GM18951 (cell line): ENCODE data around the gene PCARE.

Experiments used
- POLR2A ChIP-seq: IDR thresholded peaks from 4 replicates; pipeline ENCODE4 v1.6.1; 2011; ENCODE audit warnings: mild to moderate bottlenecking; ENCODE audit not compliant: insufficient read length, insufficient read depth; ENCODE audit errors: extremely low read depth
- in situ Hi-C: fragments of 300-500 bp; cut with MboI; formaldehyde crosslinking; loops from one replicate; pipeline ENCODE4 v1.12.0; 2022; ENCODE audit warnings: low sequenced_read_pairs, mixed read lengths, inconsistent platforms; ENCODE audit not compliant: unreplicated experiment

The PCARE gene

GRCh38 chr2:29080886-29081743, 6.8 kb upstream of the PCARE start:
- no peak for TF ChIP-seq POLR2A
- in situ Hi-C loops, result no loop called here

DNA sequence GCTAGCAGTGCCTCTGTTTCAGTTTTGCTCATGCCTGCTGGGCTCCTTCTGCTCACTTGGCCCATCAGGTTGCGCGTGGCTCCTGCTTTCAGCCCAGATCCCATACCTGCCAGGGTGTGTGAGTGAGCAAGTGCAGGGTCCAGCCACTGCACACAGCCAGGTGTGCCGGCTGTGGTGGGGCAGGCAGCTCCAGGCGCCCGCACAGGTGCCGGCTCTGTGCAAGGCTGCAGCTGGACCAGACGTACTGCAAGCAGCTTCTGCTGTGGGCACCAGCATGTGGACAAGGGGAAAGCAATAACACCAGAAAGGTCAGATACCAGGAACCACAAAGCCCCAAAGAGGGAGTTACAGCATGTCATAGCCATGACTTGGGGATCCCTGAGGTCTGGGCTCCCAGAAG, 5.6 kb upstream of the PCARE start:
- TF ChIP-seq POLR2A, result no peak
- in situ Hi-C loops, result no loop called here

GRCh38 chr2:29075894-29076705, 1.8 kb upstream of the PCARE start:
- in situ Hi-C loops, result no loop called here
- no peak for TF ChIP-seq POLR2A

DNA sequence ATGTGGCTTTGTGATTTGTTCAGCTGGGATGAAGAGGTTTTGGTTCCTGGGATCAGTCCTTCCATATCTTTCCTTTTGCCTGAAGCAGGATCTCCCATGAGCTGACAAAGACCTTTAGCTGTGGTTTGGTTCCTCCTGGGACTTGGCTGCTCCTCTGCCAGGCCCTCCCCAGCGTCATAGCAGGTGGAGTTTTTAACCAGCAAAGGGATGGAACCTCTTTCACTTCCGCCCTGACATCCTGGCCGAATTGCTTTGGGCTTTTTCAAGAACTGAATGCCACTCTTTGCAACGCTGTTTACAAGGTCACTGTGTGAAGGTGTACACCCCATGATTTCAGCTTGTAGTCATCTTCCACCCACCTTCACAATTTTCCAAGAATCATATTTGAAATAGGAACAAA, 390 bp downstream of the PCARE start:
- in situ Hi-C loops, result no loop called here

DNA sequence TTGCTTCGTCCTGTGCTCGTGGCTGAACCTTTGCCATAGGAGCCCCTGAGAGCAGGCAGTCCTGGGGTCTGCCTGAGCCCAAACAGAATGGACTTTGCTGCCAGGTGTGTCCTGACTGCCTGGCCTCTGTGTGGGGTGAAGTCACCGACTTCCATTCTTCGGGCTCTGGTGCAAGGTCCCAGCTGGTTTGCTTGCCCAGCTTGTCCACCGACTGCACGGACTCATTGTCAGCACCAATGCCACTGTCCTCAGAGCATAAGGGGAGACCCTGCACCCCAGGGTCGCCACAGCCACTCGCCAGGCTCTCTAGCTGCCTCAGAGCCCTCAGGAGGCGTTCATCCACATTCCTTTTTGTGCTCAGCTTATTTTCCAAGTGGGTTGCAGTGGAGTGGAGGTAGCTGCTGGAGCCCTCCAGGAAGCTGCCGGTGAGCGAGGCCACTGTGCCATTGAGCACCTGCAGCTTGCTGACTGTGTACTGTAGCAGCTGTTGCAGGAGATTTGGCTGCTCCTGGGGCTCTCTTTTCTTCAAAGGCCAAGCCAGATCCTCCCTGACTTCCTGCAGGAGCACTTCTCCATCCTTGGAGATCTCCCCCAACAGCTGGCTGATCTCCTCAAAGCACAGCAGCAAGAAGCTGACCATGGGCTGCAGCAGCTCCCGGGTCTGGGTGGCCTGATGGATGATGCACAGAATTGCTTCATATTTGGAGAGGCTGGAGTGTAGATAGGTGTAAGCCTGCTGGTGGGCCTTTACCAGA, 1.2 kb downstream of the PCARE start:
- TF ChIP-seq POLR2A, result no peak
- in situ Hi-C loops, result no loop called here

More for the DNA sequence above, 390 bp downstream of the PCARE start:
- TF ChIP-seq POLR2A, result no peak

- TF ChIP-seq POLR2A, result no peak
- in situ Hi-C loops, result no loop called here
Observed at GRCh38 chr2:29072251-29072650, 2.1 kb downstream of the PCARE start.

DNA sequence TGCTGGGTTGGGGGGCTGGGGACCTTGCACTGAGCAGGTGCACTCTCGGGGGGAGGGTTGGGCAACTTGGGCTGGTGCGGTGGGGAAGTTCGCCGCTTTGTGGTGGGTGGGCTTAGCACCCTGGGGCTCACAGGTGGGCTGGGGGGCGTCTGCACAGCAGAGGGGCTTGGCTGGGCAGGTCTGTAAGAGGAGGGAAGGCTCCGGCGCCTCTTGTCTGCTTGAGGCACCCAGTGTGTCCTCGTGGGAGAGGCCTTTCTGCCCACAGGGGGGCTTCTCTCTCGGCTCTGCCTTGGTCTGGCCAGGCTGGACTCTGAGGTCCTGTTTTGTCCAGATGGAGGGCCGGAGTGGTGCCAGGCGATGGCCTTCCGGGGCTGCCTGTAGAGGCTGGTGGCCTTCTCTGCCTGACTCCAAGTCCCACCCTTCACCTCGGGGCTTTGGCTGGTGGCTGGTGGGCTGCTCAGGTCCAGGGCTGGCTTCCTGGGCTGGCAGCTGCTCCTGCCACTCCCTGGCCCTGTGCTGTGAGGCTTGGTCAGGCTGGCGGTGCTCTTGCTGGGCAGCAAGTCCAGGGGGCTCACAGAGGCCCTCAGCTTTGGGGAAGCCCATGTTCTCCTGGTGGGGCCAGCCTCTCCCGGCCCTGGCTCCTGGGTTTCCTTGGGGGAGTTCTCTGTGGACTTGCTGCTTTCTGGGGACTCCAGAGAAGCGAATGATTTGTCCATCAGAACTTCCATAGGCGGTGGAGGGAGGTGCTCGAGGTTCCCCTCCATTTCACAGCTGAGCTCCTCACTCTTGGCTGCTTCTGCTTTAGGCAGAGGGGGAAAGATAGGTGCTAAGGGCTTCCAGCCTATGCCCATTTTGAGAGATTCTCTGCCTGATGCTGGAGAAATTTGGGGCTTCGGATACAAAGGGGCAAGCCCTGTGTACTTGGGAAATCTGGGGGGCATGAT, 3.0 kb downstream of the PCARE start:
- in situ Hi-C loops, result no loop called here

DNA sequence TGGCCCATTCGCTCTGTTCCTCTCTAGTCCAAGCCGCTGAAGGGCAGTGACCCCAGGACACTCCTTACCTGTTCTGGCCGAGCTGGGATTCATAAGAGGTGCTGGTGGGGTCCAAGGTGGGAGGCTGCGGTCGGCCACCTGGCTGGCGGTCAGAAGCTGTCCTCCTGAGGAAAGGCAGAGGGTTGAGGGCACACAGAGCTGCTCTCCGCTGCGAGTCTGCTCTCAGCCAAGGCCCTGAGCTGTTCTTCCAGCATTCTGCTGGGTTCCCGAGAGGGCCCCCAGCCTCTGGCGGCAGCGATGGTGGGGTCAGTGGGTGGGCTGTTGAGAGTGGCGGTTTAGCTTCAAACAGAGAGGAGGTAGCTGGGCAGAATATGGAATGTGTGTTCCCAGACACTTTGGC, 3.8 kb downstream of the PCARE start:
- in situ Hi-C loops, result no loop called here
- TF ChIP-seq POLR2A, result no peak

More for the DNA sequence above, 3.0 kb downstream of the PCARE start:
- TF ChIP-seq POLR2A, result no peak

DNA sequence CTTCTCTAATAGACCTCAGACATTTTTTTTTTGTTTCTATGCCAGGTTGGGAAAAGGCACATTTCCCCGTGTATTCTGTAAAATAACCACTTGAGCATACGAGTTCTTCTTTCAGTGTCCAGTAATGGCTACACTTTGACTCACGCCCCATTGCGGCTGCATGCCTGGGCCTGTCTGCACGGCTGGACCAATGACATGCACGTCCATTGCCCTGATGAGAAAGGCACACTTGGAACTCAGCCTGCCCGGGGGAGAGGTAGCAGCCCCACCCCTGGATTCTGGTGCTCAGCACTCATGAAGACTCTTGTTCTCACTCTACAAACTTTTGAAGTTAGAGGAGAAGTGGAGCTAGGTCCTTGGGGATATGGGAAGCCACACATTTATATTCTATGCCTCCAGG, 5.8 kb downstream of the PCARE start:
- in situ Hi-C loops, result no loop called here
- no peak for TF ChIP-seq POLR2A

GRCh38 chr2:29066997-29067605, 7.2 kb downstream of the PCARE start:
- TF ChIP-seq POLR2A, result no peak
- in situ Hi-C loops, result no loop called here

DNA sequence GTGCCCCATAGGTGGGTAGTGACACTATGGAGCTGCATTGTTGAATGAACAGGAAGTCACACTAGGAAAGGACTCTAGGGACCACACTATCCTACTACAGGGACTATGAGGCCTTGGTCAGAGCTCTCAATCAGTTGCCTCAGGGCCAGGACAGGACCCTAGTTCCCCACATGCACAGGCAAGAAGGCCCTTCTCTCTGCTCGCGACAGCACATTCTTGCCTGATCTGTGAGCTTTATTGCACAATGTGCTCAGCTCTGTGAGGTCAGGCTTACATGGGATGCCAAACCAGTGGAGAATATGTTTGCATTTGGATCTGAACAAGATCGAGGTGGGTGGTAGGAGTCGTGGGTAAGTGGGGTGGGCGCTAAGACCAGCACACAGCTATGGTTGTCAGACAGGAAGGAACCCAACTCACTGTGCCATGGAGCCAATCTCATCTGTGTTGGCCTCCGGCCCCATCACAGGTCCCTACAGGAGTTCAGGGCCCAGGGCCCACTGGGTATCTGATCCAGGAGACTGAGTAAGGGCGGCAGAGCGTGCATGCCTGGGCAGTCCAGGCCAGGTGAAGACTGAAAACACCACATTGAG, 8.0 kb downstream of the PCARE start:
- in situ Hi-C loops, result no loop called here
- TF ChIP-seq POLR2A, result no peak
